Adrenal gland (tissue), 5 donors: Measurements from ENCODE around the gene TGFBR1.

ENCODE experiments used
- CTCF ChIP-seq, 6 experiments: fragments of 450-650 bp in 4 of 6; fragments of 200-600 bp in 2 of 6; sonication (generic) in 1 of 6; IDR thresholded peaks; 1 replicate in 5 of 6; 2 replicates in 1 of 6; pipeline versions ENCODE4 v1.5.1 to v1.8.0; 2016 to 2021; ENCODE audit warnings: antibody characterized with exemption in 6 of 6, mild to moderate bottlenecking in 2 of 6, moderate library complexity in 1 of 6
- POLR2A ChIP-seq, 2 donors: fragments of 450-650 bp; IDR thresholded peaks; one replicate each; pipeline ENCODE4 v1.6.1; 2017; ENCODE audit warnings: antibody characterized with exemption in 2 of 2, mild to moderate bottlenecking in 2 of 2, moderate library complexity in 1 of 2
- donor health status: DM: no; HTN: no; CAD: no.

- TF ChIP-seq CTCF (IDR thresholded peaks at IDR 0.05) (no peak), POLR2A (IDR thresholded peaks at IDR 0.05) (no peak)
Measured at GRCh38 chr9:99114049-99114440, 9.1 kb downstream of the TGFBR1 start.
